GM12878 (cell line): Measurements from ENCODE around the gene PCSK6. TPM values are rescaled to one million over a fixed set of nuclear protein-coding genes. Genes with fewer than 3 reads are reported as not detected.

ENCODE experiments used
- ATAC-seq: fragments of 200-7000 bp; cut with Tn5 transposase; 3 replicates; pipeline ENCODE4 v1.9.1; 2020; ENCODE audit warnings: mild to moderate bottlenecking, moderate library complexity
- BruUV-seq: library from RNA; stranded (reverse); fragments of 400-500 nt; replicated peaks from 2 replicates; lab custom pipeline; 2021; lab: Mats Ljungman, UMichigan
- CTCF ChIA-PET: fragments of 300-600 bp; sonication (Branson Sonifier 250); formaldehyde crosslinking; extraction: SDS; loops from one replicate; lab custom pipeline; 2021; ENCODE audit warnings: inconsistent platforms; lab: Yijun Ruan, JAX
- POLR2A ChIA-PET: fragments of 350-600 bp; formaldehyde crosslinking; extraction: SDS; loops from one replicate; lab custom pipeline; 2021; ENCODE audit warnings: inconsistent platforms; lab: Charles Lee
- RAD21 ChIA-PET: fragments of 300-600 bp; sonication (Branson Sonifier 250); formaldehyde crosslinking; loops from one replicate; lab custom pipeline; 2023; ENCODE audit warnings: antibody characterized with exemption; ENCODE audit not compliant: unreplicated experiment; lab: Charles Lee
- SMC1A ChIA-PET: fragments of 300-600 bp; sonication (Branson Sonifier 250); formaldehyde crosslinking; loops from one replicate; lab custom pipeline; 2023; ENCODE audit not compliant: unreplicated experiment, uncharacterized antibody; lab: Charles Lee
- DNase-seq: peaks from one replicate; pipeline ENCODE4 v3.0.0-alpha.2; 2011; ENCODE audit warnings: low read depth, low spot score
- FAIRE-seq: peaks from 3 replicates; lab custom pipeline; 2011; peaks lifted over from hg19 to GRCh38; lab: Jason Lieb, UNC
- H2AFZ ChIP-seq: 2 replicates; pipeline ENCODE4 v1.6.0; 2011; ENCODE audit warnings: low read depth, low read length, control low read depth; ENCODE audit not compliant: control insufficient read depth
- H3K27ac ChIP-seq: 2 replicates; pipeline ENCODE4 v1.5.1; 2011; ENCODE audit warnings: control low read depth; ENCODE audit not compliant: control insufficient read depth, insufficient read depth
- H3K27me3 ChIP-seq, 2 experiments: replicated peaks in 1 of 2; 2 replicates each; pipeline versions ENCODE4 v1.6.0 to v1.6.1; 2011; ENCODE audit warnings: low read length in 1 of 2; ENCODE audit not compliant: control insufficient read depth in 2 of 2, insufficient read depth in 2 of 2
- H3K36me3 ChIP-seq, 2 experiments: 2 replicates each; pipeline ENCODE4 v1.5.1; 2011; ENCODE audit warnings: low read length in 1 of 2; ENCODE audit not compliant: control insufficient read depth in 2 of 2, insufficient read depth in 2 of 2
- H3K4me1 ChIP-seq: 2 replicates; pipeline ENCODE4 v1.6.1; 2011; ENCODE audit warnings: mild to moderate bottlenecking, low read length, moderate library complexity, mixed read lengths; ENCODE audit not compliant: control insufficient read depth, insufficient read depth
- H3K4me2 ChIP-seq: 2 replicates; pipeline ENCODE4 v1.6.0; 2011; ENCODE audit warnings: control low read depth; ENCODE audit not compliant: control insufficient read depth, insufficient read depth
- H3K4me3 ChIP-seq: fragments of 200-600 bp; sonication (generic); 2 replicates; pipeline ENCODE4 v1.5.1; 2016
- H3K79me2 ChIP-seq: 2 replicates; pipeline ENCODE4 v1.6.0; 2011; ENCODE audit warnings: low read length; ENCODE audit not compliant: control insufficient read depth, insufficient read depth
- H3K9ac ChIP-seq: 2 replicates; pipeline ENCODE4 v1.8.0; 2011; ENCODE audit warnings: low read length, control low read depth, mixed read lengths; ENCODE audit not compliant: control insufficient read depth, insufficient read depth
- H3K9me3 ChIP-seq: replicated peaks from 3 replicates; pipeline ENCODE4 v1.5.1; 2011; ENCODE audit warnings: mild to moderate bottlenecking, low read length; ENCODE audit not compliant: control insufficient read depth, insufficient read depth
- H4K20me1 ChIP-seq: 2 replicates; pipeline ENCODE4 v1.6.0; 2011; ENCODE audit not compliant: control insufficient read depth, insufficient read depth
- IKZF1 ChIP-seq: fragments of 450-650 bp; conservative IDR thresholded peaks from 2 replicates; pipeline ENCODE4 v1.6.1; 2017; ENCODE audit warnings: antibody characterized with exemption, mild to moderate bottlenecking
- MEF2A ChIP-seq: IDR thresholded peaks from 2 replicates; pipeline ENCODE4 v1.6.1; 2011; ENCODE audit warnings: low read depth, mild to moderate bottlenecking, low read length, moderate library complexity; ENCODE audit not compliant: insufficient read depth
- MXI1 ChIP-seq: fragments of 150-350 bp; IDR thresholded peaks from 2 replicates; pipeline ENCODE4 v1.6.1; 2011; ENCODE audit warnings: low read depth, mild to moderate bottlenecking, inconsistent platforms, low read length, improper control_type of control experiment
- PKNOX1 ChIP-seq: fragments of 450-650 bp; IDR thresholded peaks from 2 replicates; pipeline ENCODE4 v1.6.1; 2016; ENCODE audit warnings: mild to moderate bottlenecking
- POU2F2 ChIP-seq: IDR thresholded peaks from 3 replicates; pipeline ENCODE4 v1.6.1; 2011; ENCODE audit warnings: low read depth, mild to moderate bottlenecking, low read length, borderline replicate concordance
- RUNX3 ChIP-seq: IDR thresholded peaks from 2 replicates; pipeline ENCODE4 v1.6.1; 2012; ENCODE audit warnings: low read length, inconsistent platforms
- WGBS: methylation state at CpG from one replicate; pipeline ENCODE4 v1.1.6; 2016; ENCODE audit warnings: low lambda C conversion rate; ENCODE audit not compliant: insufficient replicate concordance, insufficient coverage; ENCODE audit errors: missing lambda C conversion rate; 5-methylcytosine and 5-hydroxymethylcytosine counted together
- in situ Hi-C: fragments of 300-500 bp; cut with MboI; formaldehyde crosslinking; loops from 9 replicates; pipeline ENCODE4 v1.14.3; 2018; ENCODE audit warnings: mixed read lengths
- intact Hi-C: fragments of 100-400 bp; cut with micrococcal nuclease; formaldehyde crosslinking; loops from one replicate; pipeline ENCODE4 v1.14.2; 2022; ENCODE audit not compliant: unreplicated experiment
- polyA plus RNA-seq, 11 experiments: library from polyadenylated mRNA; depleted of rRNA in 4 of 11; unstranded in 6 of 11; stranded (reverse) in 5 of 11; fragments of >200 nt; fragmentation: Nextera tagmentation in 4 of 11; fragmentation: Illumina TruSeq in 1 of 11; extraction: Ambion mirVana in 4 of 11; extraction: Trizol in 1 of 11; gene quantifications; 1 replicate in 1 of 11; 2 replicates in 10 of 11; pipeline versions ENCODE4 v1.2.1 to v1.2.3, GENCODE V29; 2011 to 2016; ENCODE audit warnings: inconsistent platforms in 2 of 11, missing spikeins in 2 of 11, low read depth in 1 of 11
- total RNA-seq, 4 experiments: library from RNA; depleted of rRNA in 3 of 4; stranded (reverse); fragments of >200 nt in 3 of 4; fragmentation: Illumina TruSeq in 1 of 4; extraction: Trizol in 1 of 4; gene quantifications; 2 replicates each; pipeline versions ENCODE4 v1.2.1 to v1.2.3, GENCODE V29; 2013 to 2021

The PCSK6 gene
- total and polyA plus RNA-seq, 10 of the 15 experiments (the other 5 are each of a cell fraction or from before 2014, with no cell fraction given): 0.19 to 0.67 (median 0.25) TPM; not detected in 4

GRCh38 chr15:101308604-101309435, 180.7 kb downstream of the PCSK6 start:
- Histone ChIP-seq H3K9ac (no peak overlapping the region), H2AFZ (no peak overlapping the region), H3K27ac (no peak overlapping the region), H3K27me3 (peaks cover 0 to 1% of the 10 kb centered on the region in 2 experiments; a peak in 2 of 4 replicates), H3K4me3 (no peak overlapping the region), H3K4me1 (no peaks in the 10 kb centered on the region), H3K79me2 (no peaks in the 10 kb centered on the region), H3K4me2 (no peak overlapping the region), H3K9me3 (no peaks in the 10 kb centered on the region), H4K20me1 (no peaks in the 10 kb centered on the region), H3K36me3 (no peaks in the 10 kb centered on the region)
- BruUV-seq: no TSS peak
- FAIRE-seq (no peak), DNase-seq (no peak), ATAC-seq (peak; percentile 54)
- ChIA-PET CTCF (interaction anchor here (0.6 kb wide), 2 partner anchors 13 to 1649 kb away, joined by 3 to 4 read pairs; no protein-coding TSS in a partner anchor), RAD21 (no interaction called here), SMC1A (no interaction called here), POLR2A (no interaction called here)
- 27% methylated on average over 20 of the region's 20 CpGs for WGBS
- in situ Hi-C loops: no loop called here
- no peak for TF ChIP-seq IKZF1
- no peak for TF ChIP-seq POU2F2
- no peak for TF ChIP-seq PKNOX1
- no peak for TF ChIP-seq MEF2A
- no peak for TF ChIP-seq MXI1
- TF ChIP-seq RUNX3: peak; percentile 27; the same call in 1 of the 2 replicates
- intact Hi-C loops: no loop called here
